Thoracic aorta (tissue), 2 donors: ENCODE data around the gene AXIN2. TPM values are rescaled to one million over a fixed set of nuclear protein-coding genes. Genes with fewer than 3 reads are reported as not detected.

Source experiments
- ATAC-seq: fragments of 150-250 bp; one replicate; pipeline ENCODE4 v1.8.0; 2017; ENCODE audit warnings: low read depth; ENCODE audit not compliant: insufficient number of reproducible peaks, low FRiP score
- DNase-seq: peaks from one replicate; pipeline ENCODE4 v3.0.0-alpha.2; 2020; ENCODE audit warnings: low spot score
- H3K27ac ChIP-seq, 2 donors: fragments of 200-600 bp; sonication (generic); 1 replicate in 1 of 2; 2 replicates in 1 of 2; pipeline ENCODE4 v1.5.1; 2016; ENCODE audit warnings: mild to moderate bottlenecking in 2 of 2, moderate library complexity in 2 of 2
- H3K27me3 ChIP-seq: fragments of 200-600 bp; sonication (generic); replicated peaks from 2 replicates; pipeline ENCODE4 v1.6.0; 2016; ENCODE audit warnings: mild to moderate bottlenecking; ENCODE audit not compliant: insufficient read depth
- H3K36me3 ChIP-seq: fragments of 200-600 bp; sonication (generic); one replicate; pipeline ENCODE4 v1.5.1; 2016
- H3K4me1 ChIP-seq, 2 donors: fragments of 200-600 bp; sonication (generic); 1 replicate in 1 of 2; 2 replicates in 1 of 2; pipeline versions ENCODE4 v1.5.1 to v1.6.0; 2016; ENCODE audit warnings: low read depth in 2 of 2, mild to moderate bottlenecking in 1 of 2; ENCODE audit not compliant: control insufficient read depth in 1 of 2
- H3K4me3 ChIP-seq: fragments of 200-600 bp; sonication (generic); 2 replicates; pipeline ENCODE4 v1.5.1; 2016; ENCODE audit warnings: mild to moderate bottlenecking
- H3K9me3 ChIP-seq: fragments of 200-600 bp; sonication (generic); 2 replicates; pipeline ENCODE4 v1.5.1; 2016
- total RNA-seq, 2 donors: library from RNA; depleted of rRNA; stranded (reverse); fragments of >200 nt; gene quantifications; one replicate each; pipeline versions ENCODE4 v1.1.0 to v1.2.3, GENCODE V29; 2016
- TF ChIP-seq, protein P1 (sequence below): fragments of 200-600 bp; sonication (generic); IDR thresholded peaks from one replicate; pipeline ENCODE4 v1.5.1; 2019; ENCODE audit warnings: antibody characterized with exemption

Gene AXIN2
- total RNA-seq, 2 donors from 2014 or later = 24.9 to 27.4 TPM

DNA sequence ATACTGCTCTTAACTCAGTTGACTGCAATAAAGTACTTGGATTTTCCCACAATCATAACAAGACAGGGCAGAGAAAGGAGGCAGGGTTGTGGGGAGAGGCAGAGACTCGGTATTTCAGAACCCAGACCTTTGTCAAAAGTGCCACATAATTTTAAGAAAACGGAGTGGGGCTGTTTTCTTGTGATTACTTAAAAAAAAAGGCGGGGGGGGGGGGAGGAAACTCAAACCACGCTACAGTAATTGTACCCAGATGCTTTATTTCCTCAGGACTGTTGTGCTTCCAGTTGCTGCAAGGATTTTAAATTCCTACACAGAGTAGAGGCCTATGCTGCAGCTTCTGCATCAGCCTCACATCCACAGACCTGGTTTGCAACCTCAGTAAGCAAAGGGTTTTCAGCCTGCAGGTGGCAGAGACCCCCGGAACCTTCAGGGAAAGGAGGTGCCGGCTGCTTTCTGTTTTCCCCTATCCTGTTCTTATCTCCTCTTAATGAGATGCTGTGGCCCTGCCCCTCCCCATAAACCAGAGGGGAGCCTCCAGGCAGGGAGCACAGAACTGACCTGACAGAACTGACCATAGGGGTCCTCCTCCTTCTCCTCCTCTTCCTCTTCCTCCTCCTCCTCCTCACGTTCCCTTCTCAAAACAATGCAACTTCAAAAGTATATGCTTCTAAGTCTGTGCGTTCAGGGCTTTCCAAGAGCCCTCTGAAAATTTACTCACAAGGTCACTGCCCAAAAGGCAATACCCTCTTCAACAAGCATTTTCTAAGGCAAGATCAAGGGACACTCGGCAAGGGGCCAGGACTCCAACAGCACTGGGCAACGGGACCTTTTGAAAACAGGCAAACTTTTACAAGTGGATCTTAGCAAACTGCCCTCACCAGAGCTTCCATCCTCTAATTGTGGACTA lies 7.5 kb downstream of the AXIN2 start:
- H3K4me1 ChIP-seq = peaks cover 35 to 40% of the 10 kb centered on the region in 2 donors
- no peak for ATAC-seq
- H3K4me3 ChIP-seq = no peak overlapping the region
- H3K36me3 ChIP-seq = no peaks in the 10 kb centered on the region
- H3K9me3 ChIP-seq = no peaks in the 10 kb centered on the region
- TF ChIP-seq, protein P1, sequence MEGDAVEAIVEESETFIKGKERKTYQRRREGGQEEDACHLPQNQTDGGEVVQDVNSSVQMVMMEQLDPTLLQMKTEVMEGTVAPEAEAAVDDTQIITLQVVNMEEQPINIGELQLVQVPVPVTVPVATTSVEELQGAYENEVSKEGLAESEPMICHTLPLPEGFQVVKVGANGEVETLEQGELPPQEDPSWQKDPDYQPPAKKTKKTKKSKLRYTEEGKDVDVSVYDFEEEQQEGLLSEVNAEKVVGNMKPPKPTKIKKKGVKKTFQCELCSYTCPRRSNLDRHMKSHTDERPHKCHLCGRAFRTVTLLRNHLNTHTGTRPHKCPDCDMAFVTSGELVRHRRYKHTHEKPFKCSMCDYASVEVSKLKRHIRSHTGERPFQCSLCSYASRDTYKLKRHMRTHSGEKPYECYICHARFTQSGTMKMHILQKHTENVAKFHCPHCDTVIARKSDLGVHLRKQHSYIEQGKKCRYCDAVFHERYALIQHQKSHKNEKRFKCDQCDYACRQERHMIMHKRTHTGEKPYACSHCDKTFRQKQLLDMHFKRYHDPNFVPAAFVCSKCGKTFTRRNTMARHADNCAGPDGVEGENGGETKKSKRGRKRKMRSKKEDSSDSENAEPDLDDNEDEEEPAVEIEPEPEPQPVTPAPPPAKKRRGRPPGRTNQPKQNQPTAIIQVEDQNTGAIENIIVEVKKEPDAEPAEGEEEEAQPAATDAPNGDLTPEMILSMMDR = no peak
- H3K27ac ChIP-seq = no peak overlapping the region
- no peak for DNase-seq
- H3K27me3 ChIP-seq = no peaks in the 10 kb centered on the region

DNA sequence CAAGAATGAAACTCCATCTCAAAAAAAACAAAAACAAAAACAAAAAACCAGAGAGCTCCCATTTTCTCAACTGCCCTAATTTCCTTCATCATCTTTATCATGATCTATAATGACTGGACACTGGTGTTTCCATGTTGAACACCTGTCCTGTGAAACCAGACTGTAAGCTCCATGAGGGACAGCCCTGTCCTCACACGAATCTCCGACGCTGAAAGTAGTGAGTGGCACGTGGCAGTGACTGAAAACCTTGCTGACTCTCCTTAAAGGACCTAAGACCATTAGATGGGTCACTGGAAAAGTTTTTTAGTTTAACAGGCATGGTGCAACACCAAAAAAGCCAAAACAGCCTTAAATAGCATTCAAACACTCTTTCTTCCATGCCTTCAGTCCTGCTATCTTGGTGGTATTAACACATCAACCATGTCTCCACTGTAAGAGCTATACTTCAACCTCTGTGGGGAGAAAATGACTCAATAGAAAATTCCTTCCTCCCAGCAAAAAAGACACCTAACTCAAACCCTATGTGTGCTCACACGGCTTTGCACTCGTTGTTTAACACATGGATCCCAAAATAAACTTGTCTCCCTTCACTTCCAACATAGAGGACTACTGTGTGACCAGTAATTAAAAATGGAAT lies 8.3 kb downstream of the AXIN2 start:
- Histone ChIP-seq H3K27me3 (no peaks in the 10 kb centered on the region), H3K4me3 (no peak overlapping the region), H3K4me1 (peaks cover 36 to 37% of the 10 kb centered on the region in 2 donors), H3K9me3 (no peaks in the 10 kb centered on the region), H3K27ac (no peak overlapping the region), H3K36me3 (no peaks in the 10 kb centered on the region)
- DNase-seq (no peak), ATAC-seq (no peak)
- TF ChIP-seq, protein P1 = no peak

DNA sequence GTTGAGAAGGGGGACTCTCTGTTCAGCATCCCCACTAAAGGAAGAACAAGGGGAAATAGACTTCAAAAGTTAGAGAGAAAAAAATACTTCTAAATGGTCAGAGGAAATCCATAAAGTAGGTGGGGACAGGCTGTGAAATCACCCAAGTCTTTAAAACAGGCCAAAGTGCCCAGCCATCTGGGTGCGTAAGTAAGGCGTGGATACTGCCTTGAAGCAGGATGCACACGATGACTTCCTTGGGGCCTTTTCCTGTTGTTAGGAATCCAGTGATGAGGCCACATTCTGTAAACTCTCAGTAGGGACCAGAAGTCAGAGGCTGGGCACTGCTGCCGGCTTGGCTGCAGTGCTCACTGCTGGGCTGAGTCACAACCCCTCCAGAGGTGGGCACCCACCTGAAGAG lies 9.2 kb downstream of the AXIN2 start:
- DNase-seq = no peak

DNA sequence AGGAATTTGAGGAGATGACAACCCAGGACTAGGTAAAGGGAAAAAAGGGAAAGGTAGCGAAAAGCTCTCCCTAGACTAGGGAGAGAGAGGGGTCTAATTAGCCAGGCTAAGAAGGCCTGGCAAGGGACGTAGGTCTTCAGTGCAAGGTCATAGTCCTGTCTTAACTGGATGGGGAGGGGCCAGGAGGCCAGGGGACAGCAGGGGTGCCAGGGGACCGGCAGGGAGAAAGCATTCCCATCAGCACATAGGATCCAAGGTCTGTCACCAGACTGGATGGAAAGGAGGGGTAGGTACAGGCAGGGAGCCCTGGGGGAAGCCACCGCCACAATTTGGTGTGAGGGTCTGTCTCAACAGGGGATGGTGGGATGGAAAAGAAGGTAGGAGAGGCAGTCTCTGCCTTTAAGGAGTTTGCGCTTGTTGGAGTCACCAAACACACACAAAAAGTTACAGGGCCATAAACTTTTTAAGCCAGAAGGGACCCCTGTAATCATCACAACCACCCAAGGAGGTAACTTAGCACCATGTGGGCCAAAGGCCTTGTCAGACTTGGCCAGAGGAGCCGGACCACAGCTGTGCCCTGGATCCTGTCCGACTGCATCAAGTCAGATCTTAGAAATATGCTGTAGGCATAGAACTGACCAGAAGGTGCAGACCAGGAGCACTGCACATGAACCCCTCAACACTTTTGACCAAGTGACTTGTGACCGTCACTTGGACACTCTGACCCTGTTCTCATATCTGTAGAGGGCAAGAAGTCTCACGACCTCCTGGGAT lies 10.0 kb downstream of the AXIN2 start:
- Histone ChIP-seq H3K4me1 (peaks cover 37 to 49% of the 10 kb centered on the region in 2 donors), H3K36me3 (no peaks in the 10 kb centered on the region), H3K9me3 (no peaks in the 10 kb centered on the region), H3K27me3 (no peaks in the 10 kb centered on the region), H3K4me3 (no peak overlapping the region), H3K27ac (no peak overlapping the region)
- DNase-seq (no peak), ATAC-seq (no peak)
- TF ChIP-seq, protein P1 = no peak

More for the DNA sequence above, 9.2 kb downstream of the AXIN2 start:
- no peaks in the 10 kb centered on the region for H3K36me3 ChIP-seq
- H3K4me1 ChIP-seq = peaks cover 37 to 41% of the 10 kb centered on the region in 2 donors
- H3K27me3 ChIP-seq = no peaks in the 10 kb centered on the region
- TF ChIP-seq, protein P1 = no peak
- no peak overlapping the region for H3K4me3 ChIP-seq
- ATAC-seq = no peak
- no peak overlapping the region for H3K27ac ChIP-seq
- H3K9me3 ChIP-seq = no peaks in the 10 kb centered on the region

DNA sequence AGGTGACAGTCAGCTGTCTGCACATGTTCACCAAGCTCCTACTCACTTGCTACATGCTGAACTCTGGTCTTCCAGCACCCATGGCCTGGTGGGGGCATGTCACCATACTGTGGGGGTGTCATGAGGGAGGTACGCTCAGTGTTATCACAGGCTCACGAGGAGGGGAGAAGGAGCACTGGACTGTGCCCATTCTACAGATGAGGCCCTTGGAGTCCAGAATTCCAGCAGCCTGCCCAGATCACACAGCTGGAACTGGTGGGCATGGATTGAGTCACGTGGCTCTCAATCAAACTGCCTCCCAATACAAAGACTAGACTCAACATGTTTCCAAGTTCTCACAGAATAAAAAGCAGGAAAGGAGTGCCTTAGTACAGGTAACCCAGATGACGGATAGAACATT lies 10.7 kb downstream of the AXIN2 start:
- Histone ChIP-seq H3K4me3 (no peak overlapping the region), H3K4me1 (peaks cover 44 to 52% of the 10 kb centered on the region in 2 donors), H3K36me3 (no peaks in the 10 kb centered on the region), H3K9me3 (no peaks in the 10 kb centered on the region), H3K27ac (no peak overlapping the region), H3K27me3 (no peaks in the 10 kb centered on the region)
- DNase-seq = no peak
- TF ChIP-seq, protein P1 = no peak
- ATAC-seq = no peak
